HG02840 (cell line): ENCODE measurements around the gene PTPRB.

Source experiments
- ATAC-seq: cut with Tn5 transposase; IDR thresholded peaks from one replicate; pipeline ENCODE4 v1.9.1; 2021; ENCODE audit warnings: mild to moderate bottlenecking, moderate library complexity, moderate number of reproducible peaks; ENCODE audit not compliant: unreplicated experiment, low FRiP score

PTPRB gene

GRCh38 chr12:70603044-70603443, 34.2 kb downstream of the PTPRB start:
- ATAC-seq: no peak

GRCh38 chr12:70598467-70599193, 38.6 kb downstream of the PTPRB start:
- ATAC-seq: no peak

GRCh38 chr12:70592664-70593063, 44.6 kb downstream of the PTPRB start:
- ATAC-seq: no peak

GRCh38 chr12:70590549-70591226, 46.5 kb downstream of the PTPRB start:
- ATAC-seq: no peak

GRCh38 chr12:70590051-70590450, 47.2 kb downstream of the PTPRB start:
- ATAC-seq: peak; percentile 63

GRCh38 chr12:70584332-70584731, 52.9 kb downstream of the PTPRB start:
- no peak for ATAC-seq

GRCh38 chr12:70583251-70583650, 54.0 kb downstream of the PTPRB start:
- no peak for ATAC-seq

- ATAC-seq: no peak
These were observed 56.0 kb downstream of the PTPRB start for GRCh38 chr12:70581208-70581607.

- no peak for ATAC-seq
These were observed 60.0 kb downstream of the PTPRB start for GRCh38 chr12:70577283-70577634.

- ATAC-seq: no peak
These were observed 60.6 kb downstream of the PTPRB start for GRCh38 chr12:70576341-70577282.

- no peak for ATAC-seq
These were observed 65.4 kb downstream of the PTPRB start for GRCh38 chr12:70571705-70572268.

- no peak for ATAC-seq
These were observed 66.2 kb downstream of the PTPRB start for GRCh38 chr12:70571029-70571428.

GRCh38 chr12:70561550-70561949, 75.7 kb downstream of the PTPRB start:
- ATAC-seq: no peak

- no peak for ATAC-seq
These were observed 76.6 kb downstream of the PTPRB start for GRCh38 chr12:70560671-70561070.

- ATAC-seq: no peak
These were observed 77.8 kb downstream of the PTPRB start for GRCh38 chr12:70559390-70559789.

- no peak for ATAC-seq
These were observed 79.5 kb downstream of the PTPRB start for GRCh38 chr12:70557583-70558191.

- no peak for ATAC-seq
These were observed 80.9 kb downstream of the PTPRB start for GRCh38 chr12:70556179-70556869.

GRCh38 chr12:70555081-70555480, 82.1 kb downstream of the PTPRB start:
- no peak for ATAC-seq

- ATAC-seq: no peak
These were observed 83.8 kb downstream of the PTPRB start for GRCh38 chr12:70553391-70553859.

- ATAC-seq: no peak
These were observed 85.5 kb downstream of the PTPRB start for GRCh38 chr12:70551731-70552130.
